NCI-H2196 (cell line): ENCODE results near the gene STAMBP.
A peak's percentile ranks its signal among the peaks of the same experiment; 100 is the strongest.
"Not testable (repeated sequence)": the region's sequence is repeated elsewhere in the genome, so short reads cannot be mapped to it uniquely, and the experiment has no call there.

Source experiments
- DNase-seq: peaks from one replicate; lab custom pipeline; 2025; ENCODE audit not compliant: unreplicated experiment; lab: John Stamatoyannopoulos, UW

STAMBP gene

GRCh38 chr2:73828818-73829570 is at the start of gene STAMBP:
TSS of gene STAMBP (plus strand) at chr2:73828961. CDS start at chr2:73830857, 1,896 bp downstream.
- DNase-seq: peak; percentile 89

- peak; percentile 85 for DNase-seq
These were observed 49.1 kb upstream of the STAMBP start, which contains the start of gene DUSP11 for GRCh38 chr2:73779467-73780236. TSS of gene DUSP11 (minus strand) at chr2:73780103. CDS start at chr2:73779974, 129 bp downstream.

- no peak for DNase-seq
These were observed 48.6 kb upstream of the STAMBP start for GRCh38 chr2:73780237-73780582.

GRCh38 chr2:73783402-73783801 is 45.4 kb upstream of the STAMBP start:
- not testable (repeated sequence) for DNase-seq

- DNase-seq: not testable (repeated sequence)
These were observed 44.9 kb upstream of the STAMBP start, which contains the start of gene C2orf78 for GRCh38 chr2:73783883-73784282. TSS of gene C2orf78 (plus strand) at chr2:73784183. CDS start at chr2:73784310, 127 bp downstream.

GRCh38 chr2:73811878-73812277 is 16.9 kb upstream of the STAMBP start:
- no peak for DNase-seq

GRCh38 chr2:73812635-73813034 is 16.1 kb upstream of the STAMBP start:
- no peak for DNase-seq

GRCh38 chr2:73818296-73818695 is 10.5 kb upstream of the STAMBP start:
- DNase-seq: no peak

- DNase-seq: no peak
These were observed 7.5 kb upstream of the STAMBP start for GRCh38 chr2:73821227-73821626.

GRCh38 chr2:73821669-73822068 is 7.1 kb upstream of the STAMBP start:
- no peak for DNase-seq

GRCh38 chr2:73822276-73822675 is 6.5 kb upstream of the STAMBP start:
- DNase-seq: no peak

GRCh38 chr2:73822991-73823390 is 5.8 kb upstream of the STAMBP start:
- no peak for DNase-seq

- no peak for DNase-seq
These were observed 5.3 kb upstream of the STAMBP start for GRCh38 chr2:73823416-73823815.

- peak; percentile 35 for DNase-seq
These were observed 4.7 kb upstream of the STAMBP start for GRCh38 chr2:73823916-73824523.

- no peak for DNase-seq
These were observed 3.4 kb upstream of the STAMBP start for GRCh38 chr2:73825408-73825807.

- peak; percentile 11 for DNase-seq
These were observed 1.7 kb upstream of the STAMBP start for GRCh38 chr2:73827018-73827417.

- no peak for DNase-seq
These were observed 937 bp upstream of the STAMBP start for GRCh38 chr2:73827660-73828388.

- DNase-seq: no peak
These were observed 358 bp upstream of the STAMBP start for GRCh38 chr2:73828389-73828817.

GRCh38 chr2:73830871-73831401 is 2.2 kb downstream of the STAMBP start:
- DNase-seq: no peak

- DNase-seq: peak; percentile 3
These were observed 4.2 kb downstream of the STAMBP start for GRCh38 chr2:73832930-73833329.
